HT-29 (cell line): ENCODE measurements around the gene SLC4A1. TPM values are rescaled to one million over a fixed set of nuclear protein-coding genes. Genes with fewer than 3 reads are reported as not detected.
"Not testable (repeated sequence)": the region's sequence is repeated elsewhere in the genome, so short reads cannot be mapped to it uniquely, and the experiment has no call there.

Source experiments
- DNase-seq: peaks from one replicate; pipeline ENCODE4 v3.0.0-alpha.2; 2015; ENCODE audit warnings: low spot score
- total RNA-seq: library from RNA; depleted of rRNA; stranded (reverse); fragments of >200 nt; shearing (Covaris generic); gene quantifications from 2 replicates; pipeline ENCODE4 v1.2.3, GENCODE V29; 2014

The SLC4A1 gene
- total RNA-seq, 1 experiment from 2014 or later, result not detected

GRCh38 chr17:44257815-44258760 is 9.8 kb downstream of the SLC4A1 start:
- DNase-seq, result no peak

GRCh38 chr17:44256671-44257070 is 11.3 kb downstream of the SLC4A1 start:
- DNase-seq, result no peak

- no peak for DNase-seq
These were observed 12.0 kb downstream of the SLC4A1 start for GRCh38 chr17:44255915-44256314.

GRCh38 chr17:44254361-44255095 is 13.4 kb downstream of the SLC4A1 start:
- DNase-seq, result no peak

- no peak for DNase-seq
These were observed 14.9 kb downstream of the SLC4A1 start for GRCh38 chr17:44253006-44253405.

- no peak for DNase-seq
These were observed 16.9 kb downstream of the SLC4A1 start for GRCh38 chr17:44251062-44251461.

- no peak for DNase-seq
These were observed 18.3 kb downstream of the SLC4A1 start for GRCh38 chr17:44249501-44250246.

- DNase-seq, result no peak
These were observed 19.8 kb downstream of the SLC4A1 start for GRCh38 chr17:44247876-44248736.

GRCh38 chr17:44247440-44247841 is 20.5 kb downstream of the SLC4A1 start:
- DNase-seq, result no peak

- no peak for DNase-seq
These were observed 26.8 kb downstream of the SLC4A1 start for GRCh38 chr17:44241106-44241624.

- not testable (repeated sequence) for DNase-seq
These were observed 30.0 kb downstream of the SLC4A1 start for GRCh38 chr17:44237886-44238285.

GRCh38 chr17:44236444-44236991 is 31.4 kb downstream of the SLC4A1 start:
- no peak for DNase-seq

- DNase-seq, result no peak
These were observed 32.4 kb downstream of the SLC4A1 start for GRCh38 chr17:44235583-44235936.

- DNase-seq, result no peak
These were observed 34.4 kb downstream of the SLC4A1 start for GRCh38 chr17:44233582-44233981.

- no peak for DNase-seq
These were observed 35.9 kb downstream of the SLC4A1 start for GRCh38 chr17:44232061-44232460.

- DNase-seq, result no peak
These were observed 37.8 kb downstream of the SLC4A1 start for GRCh38 chr17:44230140-44230539.

- no peak for DNase-seq
These were observed 38.8 kb downstream of the SLC4A1 start for GRCh38 chr17:44229090-44229489.

- no peak for DNase-seq
These were observed 44.3 kb downstream of the SLC4A1 start for GRCh38 chr17:44223541-44224071.

GRCh38 chr17:44222112-44222869 is 45.6 kb downstream of the SLC4A1 start:
- peak; percentile 54 for DNase-seq

GRCh38 chr17:44221862-44222111 is 46.1 kb downstream of the SLC4A1 start:
- DNase-seq, result no peak
